ENCODE results near the gene ACKR4.

The ACKR4 gene

DNA sequence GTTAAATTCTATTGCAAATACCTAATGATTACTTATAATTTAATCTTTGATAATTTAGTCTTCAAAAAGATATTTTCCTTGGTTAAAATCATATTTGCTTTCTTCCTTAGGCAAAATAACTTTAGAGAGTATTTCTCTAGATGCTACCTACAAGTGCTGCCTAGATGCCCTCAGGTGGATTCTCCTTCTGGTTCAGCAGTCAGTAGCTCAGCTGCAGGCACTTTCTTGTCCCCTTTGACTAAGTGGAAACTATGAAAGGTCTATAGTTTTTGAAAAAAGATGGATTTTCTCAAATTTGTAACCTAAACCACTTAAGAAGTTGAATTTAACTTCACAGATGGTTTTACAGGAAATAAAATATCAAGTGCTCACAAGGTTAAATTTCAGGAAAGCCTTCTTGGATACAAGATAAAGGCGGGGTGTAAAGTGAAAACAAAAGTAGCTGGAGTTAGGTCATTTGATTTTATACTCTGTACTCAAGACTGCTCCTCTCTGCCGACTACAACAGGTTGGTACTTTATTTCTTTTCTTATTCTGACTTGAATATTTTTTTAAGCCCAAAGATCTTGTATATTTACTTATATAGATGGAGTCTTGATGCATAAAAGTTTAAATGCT is at the start of gene ACKR4:
Gene ACKR4, plus strand, starts transcription at position 455 of the 618 bp plus-strand sequence. CDS start 3,128 bp downstream, outside the sequence.
- no peak for DNase-seq

DNA sequence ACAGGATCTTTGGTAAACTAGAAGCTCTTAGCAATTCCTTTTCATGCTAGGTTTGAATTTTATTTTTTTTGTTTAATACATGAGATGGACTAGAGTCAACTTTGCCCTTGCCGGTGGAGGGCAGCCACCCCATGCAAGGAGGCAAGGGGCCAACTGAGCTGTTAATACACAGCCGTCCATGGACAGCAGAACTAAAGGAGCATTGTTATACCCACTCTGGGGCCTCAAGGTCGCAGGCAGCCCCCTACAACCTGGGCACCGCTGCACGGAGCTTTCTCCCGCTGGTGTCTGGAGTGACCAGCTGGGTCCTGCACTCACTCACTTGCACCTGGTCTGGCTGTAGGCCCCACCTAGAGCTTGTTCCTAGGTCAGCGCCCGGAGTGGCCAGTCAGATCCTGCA is 47.9 kb upstream of the ACKR4 start:
- no peak for DNase-seq

DNA sequence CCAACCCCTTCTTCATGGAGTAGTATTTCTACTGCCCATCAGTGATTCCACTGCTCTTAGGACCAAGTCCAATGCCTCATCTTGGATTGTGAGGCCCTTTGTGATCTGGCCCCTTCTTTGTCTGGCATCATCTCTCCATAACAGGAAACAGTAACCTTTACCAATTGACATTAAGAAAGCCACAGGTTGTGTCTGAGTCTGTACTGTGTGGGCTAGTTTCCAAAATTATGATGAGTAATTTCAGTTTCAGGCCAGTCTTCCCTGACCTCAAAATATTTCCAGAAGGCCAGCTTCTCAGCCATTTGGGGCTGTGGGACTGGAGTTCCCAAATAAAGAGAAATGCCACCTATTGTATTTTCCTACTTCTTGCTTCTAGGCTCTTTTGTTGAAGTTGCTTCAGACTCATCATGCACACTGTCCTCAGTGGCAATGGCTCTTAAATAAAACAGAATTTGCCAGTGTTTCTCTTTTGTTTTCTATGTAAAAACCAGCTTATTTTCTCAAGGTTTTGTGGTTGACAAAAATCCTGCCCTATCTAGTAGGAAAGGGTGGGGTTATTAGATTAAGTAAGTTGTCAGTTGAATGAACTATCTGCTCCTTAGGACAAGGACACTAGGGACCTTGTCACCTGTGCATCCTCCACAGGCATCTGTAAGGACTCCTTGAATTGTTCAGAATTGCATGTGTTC is 47.0 kb upstream of the ACKR4 start:
- no peak for DNase-seq

DNA sequence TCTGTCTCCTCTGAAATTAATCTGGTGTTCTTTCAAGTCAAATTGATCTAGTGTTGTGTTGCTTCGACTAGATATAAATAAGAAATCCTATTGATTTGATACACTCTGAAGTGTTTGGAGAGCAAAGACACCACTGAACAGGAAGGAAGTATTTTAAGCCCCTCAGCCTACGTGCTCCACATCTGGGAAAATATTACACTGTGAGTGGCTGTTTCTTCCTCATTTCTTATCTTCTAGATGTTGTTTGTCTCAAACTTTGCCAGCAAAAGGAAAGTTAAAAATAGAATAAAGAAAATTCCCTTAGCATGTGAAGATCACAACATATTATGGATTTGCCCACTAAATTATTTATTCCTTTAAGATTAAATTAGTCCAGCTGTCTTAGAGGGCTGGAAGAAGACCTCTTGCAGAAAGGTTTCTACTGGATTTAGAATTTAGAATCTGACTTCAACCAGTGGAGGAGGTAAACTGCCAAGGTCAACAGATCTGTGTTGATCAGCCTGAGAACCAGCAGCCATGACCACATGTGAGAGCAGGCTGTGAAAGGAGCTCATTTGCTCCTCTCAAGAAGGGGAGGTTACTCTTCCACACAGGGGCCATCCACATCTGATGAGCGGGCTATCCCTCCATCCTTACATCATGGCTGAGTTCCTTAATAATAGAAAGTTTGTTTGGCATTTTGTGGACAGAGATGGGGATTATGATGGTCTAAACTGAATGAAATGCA is 46.3 kb upstream of the ACKR4 start:
- no peak for DNase-seq

DNA sequence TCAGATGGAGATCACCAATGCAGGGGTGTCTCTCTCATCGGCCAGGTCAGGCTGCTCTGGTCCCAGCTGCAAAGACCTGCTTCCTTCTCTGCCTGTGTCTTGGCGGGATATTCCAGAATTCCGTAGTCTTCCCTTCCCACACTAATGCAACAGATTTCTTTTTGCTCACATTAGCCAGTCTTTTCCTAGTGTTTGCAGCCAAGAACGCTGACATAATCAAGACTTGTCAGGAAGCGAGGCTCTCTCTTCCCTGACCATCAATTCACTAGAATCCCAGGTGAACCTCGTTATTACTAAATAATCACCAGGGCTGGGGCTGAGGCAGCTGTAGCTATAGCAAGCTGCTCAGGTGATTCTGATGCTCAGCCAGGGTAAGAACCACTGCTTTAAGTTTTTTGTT is 43.2 kb upstream of the ACKR4 start:
- no peak for DNase-seq

DNA sequence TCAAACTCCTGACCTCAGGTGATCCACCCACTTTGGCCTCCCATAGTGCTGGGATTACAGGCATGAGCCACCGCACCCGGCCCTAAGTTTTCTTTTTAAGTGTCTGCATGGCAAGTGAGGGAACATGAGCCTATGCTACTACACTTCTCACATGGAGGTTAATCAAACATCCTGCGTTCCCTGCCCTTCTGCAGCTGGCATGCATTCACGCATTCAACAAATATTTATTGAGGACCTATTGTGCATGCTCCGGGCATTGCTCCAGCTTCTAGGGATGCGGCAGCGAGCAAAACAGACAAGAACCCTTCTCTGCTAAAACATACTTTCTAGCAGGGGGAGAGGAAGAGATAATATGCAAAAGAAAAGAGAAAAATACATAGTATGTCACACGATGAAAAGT is 42.6 kb upstream of the ACKR4 start:
- DNase-seq: peak; percentile 88

DNA sequence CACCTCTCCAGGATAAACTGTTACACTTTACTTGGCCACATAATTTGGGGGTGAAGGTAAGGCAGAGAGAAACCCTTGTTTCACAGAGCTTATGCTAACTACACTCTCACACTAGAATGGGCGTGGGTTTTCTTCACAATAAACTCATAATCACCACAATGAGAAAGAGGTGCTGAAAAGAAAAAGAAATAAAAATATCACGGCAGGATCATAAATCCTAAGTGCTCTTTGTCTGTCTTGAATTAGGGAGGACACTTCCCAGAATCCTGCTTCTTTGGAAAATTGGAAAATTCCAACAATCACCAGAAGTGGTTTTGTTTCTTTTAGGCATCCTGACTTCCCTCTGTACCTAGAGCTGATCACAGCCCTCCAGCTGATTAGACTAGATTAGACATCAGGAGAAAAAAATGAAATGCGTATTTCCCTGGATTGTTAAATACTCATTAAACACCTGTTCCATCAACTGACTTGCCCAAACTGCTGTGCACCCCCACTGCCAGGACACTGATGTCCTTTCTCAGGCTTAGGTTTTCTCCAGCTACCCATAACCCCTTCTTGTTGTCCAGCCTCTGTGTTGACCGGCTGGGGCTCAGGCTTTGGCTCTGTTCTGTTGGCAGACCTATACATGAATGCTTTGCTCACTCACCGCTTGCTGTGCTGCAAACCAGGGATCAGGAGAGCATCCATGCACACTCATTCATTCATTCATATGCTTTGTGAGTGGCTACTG is 41.6 kb upstream of the ACKR4 start:
- no peak for DNase-seq

DNA sequence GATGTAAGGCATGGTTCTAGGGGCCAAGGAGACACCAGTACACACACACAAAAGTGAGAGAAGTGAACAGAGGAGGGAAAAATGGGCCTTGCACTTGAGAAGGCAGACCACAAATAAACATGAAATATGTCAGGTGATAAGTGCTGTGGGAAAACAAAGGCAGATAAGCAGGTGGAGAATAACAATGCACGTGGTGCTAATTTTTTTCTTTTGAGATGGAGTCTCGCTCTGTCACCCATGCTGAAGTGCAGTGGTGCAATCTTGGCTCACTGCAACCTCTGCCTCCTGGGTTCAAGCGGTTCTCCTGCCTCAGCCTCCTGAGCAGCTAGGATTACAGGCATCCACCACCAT is 41.1 kb upstream of the ACKR4 start:
- peak; percentile 50 for DNase-seq

DNA sequence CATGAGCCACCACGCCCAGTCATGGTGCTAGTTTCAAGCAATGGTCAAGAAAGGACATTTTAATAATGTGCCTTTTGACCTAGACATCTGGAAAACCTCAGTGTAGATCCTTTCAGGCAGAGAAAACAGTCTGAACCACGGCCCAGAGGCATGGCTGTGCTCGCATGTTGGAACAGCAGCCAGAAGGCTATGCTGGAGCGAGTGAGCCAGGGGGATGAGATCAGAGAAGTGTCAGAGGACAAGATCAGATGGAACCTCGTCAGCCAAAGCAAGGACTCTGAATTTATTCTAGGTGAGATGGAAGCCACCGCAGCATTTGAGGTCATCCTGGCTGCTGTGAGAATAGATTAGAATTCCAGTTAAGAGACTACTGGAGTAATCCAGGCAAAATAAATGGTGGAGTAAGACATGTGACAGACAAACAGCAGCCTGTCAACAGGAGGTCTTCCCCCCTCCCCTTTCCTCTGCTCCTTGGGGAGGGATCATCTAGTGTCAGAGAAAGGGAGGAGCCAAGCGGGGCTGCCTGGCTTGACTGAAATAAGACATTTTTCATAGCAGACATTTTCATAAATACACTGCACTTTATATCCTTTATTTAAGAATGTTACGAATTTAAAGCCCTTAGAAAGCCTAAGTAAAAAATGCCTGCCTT is 40.4 kb upstream of the ACKR4 start:
- no peak for DNase-seq

DNA sequence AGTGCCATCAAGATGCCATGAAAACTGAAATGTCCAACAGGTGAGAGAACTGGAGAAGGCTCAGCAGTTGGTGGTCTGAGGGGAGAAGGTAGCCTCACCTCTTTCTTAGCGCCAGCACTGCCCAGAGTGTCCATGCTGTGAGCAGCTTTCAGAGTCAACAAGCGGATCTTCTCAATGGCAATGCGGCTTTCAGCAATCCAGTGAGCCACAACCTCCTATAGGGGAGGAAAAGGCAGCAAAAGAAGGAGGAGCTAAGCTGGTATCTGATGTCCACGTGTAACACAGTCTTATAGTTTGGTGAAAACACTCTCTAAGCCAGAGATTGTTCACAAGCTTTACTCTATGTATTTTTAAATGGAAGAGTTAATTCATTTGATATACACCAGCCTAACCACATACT is 36.1 kb upstream of the ACKR4 start:
- DNase-seq: peak; percentile 19

DNA sequence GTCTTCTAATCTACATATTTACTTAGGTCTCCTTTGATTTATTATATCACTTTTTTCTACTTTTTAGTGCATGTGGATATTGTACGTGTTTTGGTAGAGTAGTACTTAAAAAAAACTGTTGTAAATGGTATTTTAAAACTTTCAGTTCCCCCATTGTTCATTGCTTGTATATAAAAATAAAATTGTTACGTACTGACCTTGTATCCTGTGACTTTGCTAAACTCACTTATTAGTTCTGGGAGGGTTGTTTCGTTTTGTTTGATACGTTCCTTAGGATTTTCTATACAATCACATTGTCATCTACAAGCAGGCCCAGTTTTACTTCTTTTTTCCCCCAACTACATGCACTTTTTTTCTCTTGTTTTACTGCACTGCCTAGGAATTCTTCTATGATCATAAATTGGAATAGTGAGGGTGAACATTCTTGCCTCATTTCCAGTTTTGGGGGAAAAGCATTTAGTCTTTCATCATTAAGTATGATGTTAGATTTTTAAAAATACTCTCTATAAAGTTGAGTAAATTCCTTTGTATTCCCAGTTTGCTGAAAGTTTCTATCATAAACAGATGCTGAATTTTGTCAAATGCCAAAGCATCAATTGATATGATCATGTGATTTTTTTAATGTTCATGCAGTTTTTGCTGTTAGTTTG is 33.5 kb upstream of the ACKR4 start:
- DNase-seq: no peak

DNA sequence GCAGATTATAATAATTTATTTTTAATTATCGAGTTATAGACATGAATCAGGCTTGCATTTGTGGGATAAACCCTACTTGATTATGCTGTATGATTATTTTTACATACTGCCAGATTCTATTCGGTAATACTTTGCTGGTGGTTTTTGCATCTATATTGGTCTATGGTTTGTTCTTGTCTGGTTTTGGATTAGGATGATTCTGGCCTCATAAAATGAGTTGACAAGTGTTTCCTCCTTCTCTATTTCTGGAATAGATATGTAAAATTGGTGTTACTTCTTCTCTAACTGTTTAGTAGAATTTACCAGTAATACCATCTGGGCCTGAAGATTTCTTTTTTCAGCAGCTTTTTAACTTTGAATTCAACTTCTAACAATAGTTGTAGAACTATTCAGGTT is 33.0 kb upstream of the ACKR4 start:
- DNase-seq: no peak

DNA sequence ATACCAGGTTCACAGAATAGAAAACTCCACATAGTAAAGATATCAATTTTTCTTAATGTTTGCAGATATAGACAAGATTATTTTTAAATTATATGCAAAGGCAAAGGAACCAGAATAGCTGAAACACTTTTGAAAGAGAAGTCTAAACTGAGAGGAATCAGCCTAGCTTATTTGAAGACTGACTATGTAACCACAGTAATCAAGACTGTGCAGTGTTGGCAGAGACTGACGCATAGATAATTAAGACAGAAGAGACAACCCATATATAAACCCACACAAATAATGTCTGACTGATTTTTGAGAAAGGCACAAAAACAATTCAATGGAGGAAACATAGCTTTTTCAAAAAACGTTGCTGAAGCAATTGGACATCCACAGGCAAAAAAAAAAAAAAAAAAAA is 28.6 kb upstream of the ACKR4 start:
- no peak for DNase-seq

DNA sequence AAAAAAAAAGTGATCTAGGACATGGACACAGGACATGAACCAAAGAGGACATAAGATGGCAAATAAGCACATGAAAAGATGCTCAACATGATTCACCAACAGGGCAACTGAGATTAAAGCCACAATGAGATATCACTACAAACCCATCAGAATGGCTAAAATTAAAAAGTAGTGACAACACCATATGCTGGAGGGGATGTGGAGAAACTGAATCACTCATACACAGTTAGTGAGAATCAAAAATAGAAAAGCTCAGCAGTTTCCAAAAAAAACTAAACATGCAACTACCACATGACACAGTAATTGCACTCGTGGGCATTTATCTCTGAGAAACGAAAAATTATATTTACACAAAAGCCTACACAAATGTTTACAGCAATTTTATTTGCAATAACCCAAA is 27.9 kb upstream of the ACKR4 start:
- no peak for DNase-seq

DNA sequence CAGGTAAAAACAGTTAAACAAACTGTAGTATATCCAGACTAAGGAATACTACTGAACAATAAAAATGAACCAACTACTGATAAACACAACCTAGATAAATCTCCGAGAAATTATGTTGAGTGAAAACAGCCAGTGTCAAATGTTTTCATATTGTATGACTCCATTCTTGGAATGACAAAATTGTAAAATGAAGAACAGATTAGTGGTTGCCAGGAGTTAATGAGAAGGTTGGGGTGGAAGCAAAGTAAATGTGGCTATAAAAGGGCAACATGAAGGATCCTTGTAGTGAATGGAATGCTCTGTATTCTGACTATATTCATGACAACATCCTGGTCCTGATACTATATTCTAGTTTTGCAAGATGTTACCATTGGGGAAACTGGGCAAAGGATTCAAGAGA is 27.5 kb upstream of the ACKR4 start:
- no peak for DNase-seq

DNA sequence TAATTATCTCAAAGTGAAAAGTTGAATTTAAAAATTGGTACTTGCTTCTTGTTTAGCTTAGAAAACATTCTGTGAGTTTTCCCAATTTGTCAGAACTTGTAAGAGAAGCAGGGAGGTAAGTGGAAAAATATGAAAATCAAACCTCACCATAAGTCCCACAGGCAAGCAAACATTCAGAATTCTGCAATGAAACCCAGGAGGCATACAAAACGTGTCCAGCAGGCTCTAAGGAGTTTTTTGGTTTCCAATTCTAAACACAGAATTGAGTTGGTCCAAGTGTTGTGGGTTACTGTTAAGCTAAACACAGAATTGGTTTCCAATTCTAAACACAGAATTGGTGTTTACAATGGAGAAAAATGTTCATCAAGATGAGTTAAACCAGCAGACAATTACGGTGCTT is 27.1 kb upstream of the ACKR4 start:
- no peak for DNase-seq

DNA sequence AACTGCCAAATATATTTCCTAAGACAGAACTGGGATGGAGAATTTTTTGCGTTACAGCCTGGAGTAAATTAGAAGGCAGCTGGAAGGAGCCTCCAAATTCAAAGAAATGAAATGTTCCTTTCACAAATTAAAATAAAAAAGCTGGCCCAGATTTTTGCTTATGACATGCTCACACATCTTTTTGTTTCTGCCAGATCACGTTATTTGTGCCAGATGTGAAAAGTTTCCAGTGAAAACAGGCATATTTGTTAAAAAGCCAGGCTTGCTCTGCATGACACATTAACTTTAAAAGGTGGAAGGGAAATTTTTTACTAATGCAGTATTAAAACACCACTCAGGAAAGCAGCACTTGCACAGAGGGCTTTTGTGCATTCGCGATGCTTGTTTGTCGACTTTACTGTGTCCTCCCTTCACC is 23.3 kb upstream of the ACKR4 start:
- no peak for DNase-seq

DNA sequence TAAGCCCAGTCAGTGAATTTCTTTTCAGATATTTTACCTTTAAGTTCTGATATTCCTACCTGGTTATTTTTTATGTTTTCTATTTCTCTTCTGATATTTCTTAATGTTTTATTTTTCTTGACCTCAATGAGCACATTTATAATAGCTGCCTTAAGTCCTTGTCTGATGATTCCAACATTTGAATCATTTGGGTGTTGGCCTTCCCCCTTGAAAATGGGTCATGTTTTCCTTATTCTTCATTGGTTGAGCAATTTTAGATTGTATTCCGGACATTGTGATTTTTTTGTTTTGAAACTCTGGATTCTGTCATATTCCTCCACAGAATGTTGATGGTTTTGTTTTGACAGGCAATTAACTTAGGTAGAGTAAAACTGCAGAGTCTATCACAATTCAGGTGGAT is 9.7 kb upstream of the ACKR4 start:
- DNase-seq: no peak

DNA sequence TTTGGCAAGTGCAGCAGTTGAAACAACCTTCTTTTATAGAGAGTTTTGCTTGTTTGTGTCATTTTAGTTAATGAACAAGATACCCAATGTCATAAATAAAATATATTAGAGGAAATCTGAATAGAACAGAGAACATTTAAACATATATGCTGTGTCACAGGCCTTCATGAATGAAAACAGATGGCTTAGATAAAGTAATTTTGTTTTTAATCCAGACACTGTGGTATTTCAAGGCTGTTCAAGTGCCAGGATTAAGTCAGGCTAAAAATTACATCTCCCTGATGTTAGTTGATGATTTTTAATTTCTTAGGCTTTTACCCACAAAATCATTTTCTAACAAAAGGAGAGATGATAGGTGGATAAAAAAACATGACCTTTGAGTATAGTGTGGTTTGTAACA is 4.9 kb upstream of the ACKR4 start:
- no peak for DNase-seq

DNA sequence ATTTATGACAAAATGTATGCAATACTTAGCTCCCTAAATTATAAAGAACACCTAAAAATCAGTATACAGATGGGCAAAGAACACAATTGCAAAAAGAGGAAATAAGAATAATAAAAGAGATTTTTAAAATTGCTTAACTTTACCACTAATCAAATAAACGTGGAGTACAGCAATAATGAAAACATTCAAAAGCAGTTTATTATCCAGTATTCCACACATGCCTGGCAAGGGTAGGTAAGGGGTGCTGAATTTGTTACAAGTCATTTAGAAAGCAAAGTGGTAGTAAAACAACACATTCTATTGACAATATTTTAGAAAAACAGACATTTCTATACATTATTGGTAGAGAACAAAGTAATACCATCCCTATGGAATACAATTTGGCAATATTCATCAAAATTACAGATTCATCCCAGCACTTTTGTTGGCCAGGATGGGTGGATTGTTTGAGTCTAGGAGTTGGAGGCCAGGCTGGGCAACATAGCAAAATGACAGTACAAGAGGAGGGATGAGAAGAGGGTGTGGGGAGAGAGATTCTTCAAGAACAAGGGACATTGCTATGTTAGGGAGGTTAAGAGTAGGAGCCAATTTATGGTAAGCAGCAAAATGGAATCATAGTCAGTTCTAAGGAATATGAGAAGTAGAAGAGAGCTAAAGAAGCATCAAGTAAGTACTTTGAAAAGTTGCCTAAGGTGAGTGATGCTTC is 3.7 kb upstream of the ACKR4 start:
- no peak for DNase-seq

DNA sequence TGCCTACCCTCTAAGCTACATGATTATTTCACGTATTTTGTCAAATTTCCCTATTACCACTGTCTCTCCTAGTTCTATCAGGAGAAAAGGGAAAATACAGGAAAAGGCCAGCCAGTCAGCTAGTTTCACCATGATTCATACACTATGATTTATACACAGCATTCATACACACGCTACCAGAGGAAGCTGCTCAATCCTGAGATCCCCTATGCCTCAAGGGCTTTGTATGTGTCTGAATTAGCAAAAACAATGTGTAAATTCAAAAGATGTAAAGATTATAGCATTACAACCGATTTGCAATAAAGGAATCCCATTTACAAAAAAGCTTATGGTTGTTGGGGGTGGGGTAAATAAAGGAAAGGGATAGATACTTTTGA is 3.1 kb upstream of the ACKR4 start:
- no peak for DNase-seq

DNA sequence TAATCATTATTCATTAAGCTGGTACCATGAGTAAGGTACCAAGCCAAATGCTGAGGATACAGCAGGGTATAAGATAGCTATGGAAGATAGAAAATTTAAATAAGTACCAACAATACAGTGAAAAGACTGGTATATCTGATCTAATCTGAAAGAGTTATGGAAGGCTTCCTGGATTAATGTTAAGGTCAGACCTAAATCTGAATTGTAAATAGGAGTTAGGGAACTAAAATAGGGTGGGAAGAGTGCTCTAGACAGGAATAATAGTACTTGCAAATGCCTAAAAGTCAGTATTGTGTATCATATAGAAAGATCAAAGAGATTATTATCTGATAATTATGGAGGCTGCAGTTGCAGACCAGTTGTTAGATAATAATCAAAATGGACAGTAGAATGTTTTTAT is 2.6 kb upstream of the ACKR4 start:
- no peak for DNase-seq
